ENCODE measurements around the gene MSI1.

The MSI1 gene

DNA sequence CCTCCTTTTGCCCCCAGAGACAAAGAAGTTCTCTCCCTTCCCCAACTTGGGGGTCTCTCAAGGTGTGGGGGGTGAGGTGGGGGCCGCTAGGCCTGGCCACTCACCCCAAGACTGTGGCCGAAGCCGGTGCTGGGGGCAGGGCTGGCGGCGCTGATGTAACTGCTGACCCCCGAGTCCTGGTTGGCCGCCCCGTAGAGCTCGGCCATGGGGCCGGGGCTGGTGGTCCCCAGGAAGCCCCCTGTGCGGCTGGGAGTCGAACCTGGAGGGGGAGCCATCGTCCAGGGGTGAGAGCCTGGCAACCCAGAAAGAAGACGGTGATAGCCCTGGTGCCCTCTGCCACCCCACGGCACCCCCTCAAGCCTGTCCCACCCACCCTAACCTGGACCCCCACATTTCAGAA, 22.9 kb downstream of the MSI1 start:
- no peak for TF ChIP-seq EZH2 (IDR thresholded peaks at IDR 0.05; ENCODE audit: borderline replicate concordance, low read depth, low read length, severe bottlenecking)
- TF ChIP-seq, protein P1, sequence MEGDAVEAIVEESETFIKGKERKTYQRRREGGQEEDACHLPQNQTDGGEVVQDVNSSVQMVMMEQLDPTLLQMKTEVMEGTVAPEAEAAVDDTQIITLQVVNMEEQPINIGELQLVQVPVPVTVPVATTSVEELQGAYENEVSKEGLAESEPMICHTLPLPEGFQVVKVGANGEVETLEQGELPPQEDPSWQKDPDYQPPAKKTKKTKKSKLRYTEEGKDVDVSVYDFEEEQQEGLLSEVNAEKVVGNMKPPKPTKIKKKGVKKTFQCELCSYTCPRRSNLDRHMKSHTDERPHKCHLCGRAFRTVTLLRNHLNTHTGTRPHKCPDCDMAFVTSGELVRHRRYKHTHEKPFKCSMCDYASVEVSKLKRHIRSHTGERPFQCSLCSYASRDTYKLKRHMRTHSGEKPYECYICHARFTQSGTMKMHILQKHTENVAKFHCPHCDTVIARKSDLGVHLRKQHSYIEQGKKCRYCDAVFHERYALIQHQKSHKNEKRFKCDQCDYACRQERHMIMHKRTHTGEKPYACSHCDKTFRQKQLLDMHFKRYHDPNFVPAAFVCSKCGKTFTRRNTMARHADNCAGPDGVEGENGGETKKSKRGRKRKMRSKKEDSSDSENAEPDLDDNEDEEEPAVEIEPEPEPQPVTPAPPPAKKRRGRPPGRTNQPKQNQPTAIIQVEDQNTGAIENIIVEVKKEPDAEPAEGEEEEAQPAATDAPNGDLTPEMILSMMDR (IDR thresholded peaks at IDR 0.05; ENCODE audit: borderline replicate concordance, extremely low read depth, low read length, poor library complexity, severe bottlenecking): no peak
- ATAC-seq (ENCODE audit: insufficient read depth, low read depth) (no peak), DNase-seq (no peak)
- H3K4me1 ChIP-seq (ENCODE audit: insufficient read depth, low read length): no peaks in the 10 kb centered on the region
- no peaks in the 10 kb centered on the region for H3K79me2 ChIP-seq (ENCODE audit: insufficient read depth, low read length)
- no peak overlapping the region for H3K9ac ChIP-seq (ENCODE audit: low read depth, low read length)
- H3K4me3 ChIP-seq (ENCODE audit: low read depth in 1 of 2, low read length in 2 of 2): no peak overlapping the region
- H3K27me3 ChIP-seq (ENCODE audit: insufficient read depth, low read length, poor library complexity): no peaks in the 10 kb centered on the region
- no peak overlapping the region for H3K4me2 ChIP-seq (ENCODE audit: insufficient read depth, low read length)
- H4K20me1 ChIP-seq (ENCODE audit: insufficient read depth, low read length): no peaks in the 10 kb centered on the region; the same call in 1 of the 2 replicates
- H3K27ac ChIP-seq (ENCODE audit: low read length): no peak overlapping the region
- H3K36me3 ChIP-seq (ENCODE audit: insufficient read depth, low read length): no peaks in the 10 kb centered on the region
- no peaks in the 10 kb centered on the region for H3K9me3 ChIP-seq (ENCODE audit: insufficient read depth, low read length, severe bottlenecking)
- H2AFZ ChIP-seq (ENCODE audit: low read depth, low read length): no peak overlapping the region

GRCh38 chr12:120343692-120344091, 25.3 kb downstream of the MSI1 start:
- DNase-seq (no peak), ATAC-seq (ENCODE audit: insufficient read depth, low read depth) (no peak)
- Histone ChIP-seq H3K79me2 (ENCODE audit: insufficient read depth, low read length) (no peaks in the 10 kb centered on the region), H3K9ac (ENCODE audit: low read depth, low read length) (no peak overlapping the region), H3K9me3 (ENCODE audit: insufficient read depth, low read length, severe bottlenecking) (no peaks in the 10 kb centered on the region), H2AFZ (ENCODE audit: low read depth, low read length) (no peak overlapping the region), H4K20me1 (ENCODE audit: insufficient read depth, low read length) (no peaks in the 10 kb centered on the region; the same call in 1 of the 2 replicates), H3K27me3 (ENCODE audit: insufficient read depth, low read length, poor library complexity) (no peaks in the 10 kb centered on the region), H3K4me2 (ENCODE audit: insufficient read depth, low read length) (no peak overlapping the region), H3K4me3 (ENCODE audit: low read depth in 1 of 2, low read length in 2 of 2) (no peak overlapping the region), H3K36me3 (ENCODE audit: insufficient read depth, low read length) (no peaks in the 10 kb centered on the region), H3K27ac (ENCODE audit: low read length) (no peak overlapping the region), H3K4me1 (ENCODE audit: insufficient read depth, low read length) (no peaks in the 10 kb centered on the region)
- TF ChIP-seq, protein P1 (IDR thresholded peaks at IDR 0.05; ENCODE audit: borderline replicate concordance, extremely low read depth, low read length, poor library complexity, severe bottlenecking): no peak
- no peak for TF ChIP-seq EZH2 (IDR thresholded peaks at IDR 0.05; ENCODE audit: borderline replicate concordance, low read depth, low read length, severe bottlenecking)

DNA sequence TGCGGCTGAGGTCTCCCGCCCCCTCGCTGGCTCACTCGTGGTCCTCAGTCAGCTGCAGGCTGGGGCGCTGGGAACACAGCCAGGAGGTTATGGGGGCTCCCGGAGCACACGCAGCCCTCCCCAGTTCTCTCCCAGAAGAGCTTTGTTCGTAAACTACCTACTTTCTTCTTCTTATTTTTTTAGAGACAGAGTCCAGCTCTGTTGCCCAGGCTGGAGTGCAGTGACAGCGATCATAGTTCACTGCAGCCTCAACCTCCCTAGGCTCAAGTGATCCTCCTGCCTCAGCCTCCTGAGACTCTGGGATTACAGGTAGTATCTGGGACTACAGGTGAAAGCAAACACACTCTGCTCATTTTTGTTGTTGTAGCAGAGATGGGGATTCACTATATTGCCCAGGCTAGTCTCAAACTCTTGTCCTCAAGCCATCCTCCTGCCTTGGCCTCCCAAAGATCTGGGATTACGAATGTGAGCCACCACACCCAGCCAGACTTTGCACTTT, 25.9 kb downstream of the MSI1 start:
- Histone ChIP-seq H3K9me3 (ENCODE audit: insufficient read depth, low read length, severe bottlenecking) (no peaks in the 10 kb centered on the region), H3K9ac (ENCODE audit: low read depth, low read length) (no peak overlapping the region)
- TF ChIP-seq, protein P1 (IDR thresholded peaks at IDR 0.05; ENCODE audit: borderline replicate concordance, extremely low read depth, low read length, poor library complexity, severe bottlenecking): no peak
- no peak for TF ChIP-seq EZH2 (IDR thresholded peaks at IDR 0.05; ENCODE audit: borderline replicate concordance, low read depth, low read length, severe bottlenecking)

More for the DNA sequence above, 25.9 kb downstream of the MSI1 start:
- Histone ChIP-seq H4K20me1 (ENCODE audit: insufficient read depth, low read length) (no peaks in the 10 kb centered on the region; the same call in 1 of the 2 replicates), H3K36me3 (ENCODE audit: insufficient read depth, low read length) (no peaks in the 10 kb centered on the region), H3K79me2 (ENCODE audit: insufficient read depth, low read length) (no peaks in the 10 kb centered on the region), H3K27me3 (ENCODE audit: insufficient read depth, low read length, poor library complexity) (no peaks in the 10 kb centered on the region), H3K4me3 (ENCODE audit: low read depth in 1 of 2, low read length in 2 of 2) (no peak overlapping the region), H2AFZ (ENCODE audit: low read depth, low read length) (no peak overlapping the region), H3K4me1 (ENCODE audit: insufficient read depth, low read length) (no peaks in the 10 kb centered on the region), H3K4me2 (ENCODE audit: insufficient read depth, low read length) (no peak overlapping the region), H3K27ac (ENCODE audit: low read length) (no peak overlapping the region)
- ATAC-seq (ENCODE audit: insufficient read depth, low read depth) (no peak), DNase-seq (no peak)

All from DND-41 (cell line).